CD14-positive monocyte (primary cell): ENCODE results near the gene CYB5A. TPM values are rescaled to one million over a fixed set of nuclear protein-coding genes. Genes with fewer than 3 reads are reported as not detected.

ENCODE experiments used
- DNase-seq, 3 donors: peaks; one replicate each; pipeline ENCODE4 v3.0.0-alpha.2; 2011 to 2022
- H2AFZ ChIP-seq: 2 replicates; pipeline ENCODE4 v1.6.0; 2012; ENCODE audit warnings: mild to moderate bottlenecking, low read depth, low read length, inconsistent platforms; ENCODE audit not compliant: insufficient read depth, poor library complexity, severe bottlenecking
- H3K27ac ChIP-seq, 2 donors: 1 replicate in 1 of 2; 2 replicates in 1 of 2; pipeline ENCODE4 v1.5.1; 2012 to 2013; ENCODE audit warnings: low read length in 2 of 2, control low read depth in 1 of 2, inconsistent platforms in 1 of 2, low read depth in 1 of 2, mild to moderate bottlenecking in 1 of 2
- H3K27me3 ChIP-seq, 2 donors: one replicate each; pipeline versions ENCODE4 v1.6.0 to v1.6.1; 2011 to 2013; ENCODE audit warnings: low read length in 2 of 2; ENCODE audit not compliant: control insufficient read depth in 2 of 2, insufficient read depth in 2 of 2
- H3K36me3 ChIP-seq, 2 donors: replicated peaks in 1 of 2; 1 replicate in 1 of 2; 2 replicates in 1 of 2; pipeline versions ENCODE4 v1.5.1 to v1.6.1; 2012 to 2013; ENCODE audit warnings: low read length in 2 of 2, control low read depth in 1 of 2, inconsistent platforms in 1 of 2, mild to moderate bottlenecking in 1 of 2; ENCODE audit not compliant: insufficient read depth in 2 of 2, control insufficient read depth in 1 of 2
- H3K4me1 ChIP-seq, 2 donors: 1 replicate in 1 of 2; 2 replicates in 1 of 2; pipeline versions ENCODE4 v1.5.1 to v1.6.1; 2012 to 2013; ENCODE audit warnings: low read length in 2 of 2, control low read depth in 1 of 2, inconsistent platforms in 1 of 2, mild to moderate bottlenecking in 1 of 2, moderate library complexity in 1 of 2; ENCODE audit not compliant: insufficient read depth in 2 of 2, control insufficient read depth in 1 of 2
- H3K4me2 ChIP-seq: replicated peaks from 2 replicates; pipeline ENCODE3; 2012; ENCODE audit warnings: low read length, moderate library complexity, mild to moderate bottlenecking; ENCODE audit not compliant: poor library complexity, severe bottlenecking; ENCODE audit errors: extremely low read depth
- H3K4me3 ChIP-seq, 3 experiments: fragments of 200-600 bp in 1 of 3; sonication (generic) in 1 of 3; replicated peaks in 1 of 3; 1 replicate in 2 of 3; 2 replicates in 1 of 3; pipeline ENCODE4 v1.5.1; 2011 to 2013; ENCODE audit warnings: low read length in 3 of 3, mild to moderate bottlenecking in 3 of 3, control low read depth in 2 of 3, low read depth in 2 of 3, inconsistent platforms in 1 of 3, moderate library complexity in 1 of 3
- H3K79me2 ChIP-seq: 2 replicates; pipeline ENCODE4 v1.6.0; 2012; ENCODE audit warnings: mild to moderate bottlenecking, control low read depth, inconsistent platforms, low read length, moderate library complexity; ENCODE audit not compliant: insufficient read depth
- H3K9ac ChIP-seq: 2 replicates; pipeline ENCODE4 v1.6.0; 2017; ENCODE audit warnings: low read length, mild to moderate bottlenecking; ENCODE audit not compliant: insufficient read depth, poor library complexity, severe bottlenecking
- H3K9me3 ChIP-seq, 2 donors: replicated peaks in 1 of 2; 1 replicate in 1 of 2; 2 replicates in 1 of 2; pipeline versions ENCODE4 v1.5.1 to v1.6.1; 2012 to 2013; ENCODE audit warnings: low read length in 2 of 2, control low read depth in 1 of 2; ENCODE audit not compliant: control insufficient read depth in 1 of 2, insufficient read depth in 1 of 2
- H4K20me1 ChIP-seq: 2 replicates; pipeline ENCODE4 v1.6.0; 2012; ENCODE audit warnings: mild to moderate bottlenecking, low read length, control low read depth, moderate library complexity; ENCODE audit not compliant: insufficient read depth
- H3K27ac Mint-ChIP-seq, 7 donors: one replicate each; pipeline ENCODE4 v1.8.0; 2020; ENCODE audit warnings: mild to moderate bottlenecking in 7 of 7, mixed read lengths in 7 of 7, moderate library complexity in 6 of 7, inconsistent platforms in 2 of 7
- H3K27me3 Mint-ChIP-seq, 3 donors: one replicate each; pipeline ENCODE4 v1.8.0; 2021 to 2022; ENCODE audit warnings: low read depth in 3 of 3, mild to moderate bottlenecking in 3 of 3, mixed read lengths in 3 of 3, moderate library complexity in 3 of 3, inconsistent platforms in 1 of 3
- H3K36me3 Mint-ChIP-seq, 2 donors: one replicate each; pipeline ENCODE4 v1.8.0; 2020; ENCODE audit warnings: mixed read lengths in 2 of 2, inconsistent platforms in 1 of 2, mild to moderate bottlenecking in 1 of 2
- H3K4me1 Mint-ChIP-seq: one replicate; pipeline ENCODE4 v1.8.0; 2020; ENCODE audit warnings: mild to moderate bottlenecking, mixed read lengths
- H3K4me3 Mint-ChIP-seq, 2 donors: one replicate each; pipeline ENCODE4 v1.8.0; 2020; ENCODE audit warnings: mild to moderate bottlenecking in 2 of 2, mixed read lengths in 2 of 2, moderate library complexity in 1 of 2
- H3K9me3 Mint-ChIP-seq, 7 donors: one replicate each; pipeline ENCODE4 v1.8.0; 2020 to 2022; ENCODE audit warnings: mixed read lengths in 7 of 7, mild to moderate bottlenecking in 6 of 7, moderate library complexity in 6 of 7, inconsistent platforms in 2 of 7
- CTCF ChIP-seq: fragments of 200-600 bp; IDR thresholded peaks from one replicate; pipeline ENCODE4 v1.8.0; 2022; ENCODE audit warnings: antibody characterized with exemption, mild to moderate bottlenecking
- WGBS: methylation state at CpG from one replicate; pipeline ENCODE4 v1.1.5; 2013; ENCODE audit warnings: missing lambda C conversion rate; ENCODE audit not compliant: insufficient coverage; 5-methylcytosine and 5-hydroxymethylcytosine counted together
- intact Hi-C, 2 donors: fragments of 100-400 bp; cut with micrococcal nuclease; formaldehyde crosslinking; loops; one replicate each; pipeline versions ENCODE4 v1.15.0 to v1.15.1; 2023
- polyA plus RNA-seq, 3 donors: library from polyadenylated mRNA; depleted of rRNA in 1 of 3; unstranded in 2 of 3; stranded (reverse) in 1 of 3; fragments of 300-500 nt in 2 of 3; fragments of >200 nt in 1 of 3; fragmentation: Illumina TruSeq in 2 of 3; gene quantifications; 1 replicate in 2 of 3; 2 replicates in 1 of 3; pipeline ENCODE4 v1.2.3, GENCODE V29; 2012 to 2021

The CYB5A gene
- polyA plus RNA-seq, 3 donors: 19.0 to 27.6 (median 22.4) TPM

GRCh38 chr18:74221081-74221480 is 70.7 kb downstream of the CYB5A start:
- H4K20me1 ChIP-seq: no peaks in the 10 kb centered on the region
- H3K27me3 Mint-ChIP-seq: peaks cover 0 to 3% (median 0%) of the 10 kb centered on the region in 3 donors
- no peak overlapping the region for H3K9ac ChIP-seq
- no peak overlapping the region for H3K27ac ChIP-seq
- no peaks in the 10 kb centered on the region for H3K79me2 ChIP-seq
- no peak for TF ChIP-seq CTCF
- H3K4me1 Mint-ChIP-seq: no peaks in the 10 kb centered on the region
- no peaks in the 10 kb centered on the region for H3K27me3 ChIP-seq
- H3K4me2 ChIP-seq: no peak overlapping the region
- no peak overlapping the region for H3K4me3 Mint-ChIP-seq
- H3K9me3 Mint-ChIP-seq: peaks cover 0 to 10% (median 6%) of the 10 kb centered on the region in 7 donors
- no peaks in the 10 kb centered on the region for H3K36me3 Mint-ChIP-seq
- H2AFZ ChIP-seq: no peak overlapping the region
- no peaks in the 10 kb centered on the region for H3K9me3 ChIP-seq
- H3K4me1 ChIP-seq: no peaks in the 10 kb centered on the region
- H3K36me3 ChIP-seq: no peaks in the 10 kb centered on the region
- intact Hi-C loops: no loop called here
- no peak for DNase-seq
- no peak overlapping the region for H3K27ac Mint-ChIP-seq
- H3K4me3 ChIP-seq: no peak overlapping the region
- WGBS: 91% methylated on average over 4 of the region's 9 CpGs

- no CpG with 5 or more reads among the region's 10 CpGs for WGBS
- Histone ChIP-seq H3K4me3 (no peak overlapping the region), H2AFZ (no peak overlapping the region), H3K9me3 (no peaks in the 10 kb centered on the region), H3K27me3 (no peaks in the 10 kb centered on the region), H3K79me2 (no peaks in the 10 kb centered on the region), H3K9ac (no peak overlapping the region), H3K36me3 (no peaks in the 10 kb centered on the region), H4K20me1 (no peaks in the 10 kb centered on the region), H3K27ac (no peak overlapping the region), H3K4me1 (no peaks in the 10 kb centered on the region), H3K4me2 (no peak overlapping the region)
- no peak overlapping the region for H3K4me3 Mint-ChIP-seq
- H3K27me3 Mint-ChIP-seq: peaks cover 0 to 2% (median 1%) of the 10 kb centered on the region in 3 donors
- TF ChIP-seq CTCF: no peak
- intact Hi-C loops: loop anchor here in 1 of 2 donors (5.0 kb wide), 1 partner anchor 48 kb away; no protein-coding TSS in a partner anchor
- H3K4me1 Mint-ChIP-seq: no peaks in the 10 kb centered on the region
- no peak overlapping the region for H3K27ac Mint-ChIP-seq
- H3K9me3 Mint-ChIP-seq: peaks cover 3 to 11% (median 5%) of the 10 kb centered on the region in 7 donors
- no peak for DNase-seq
- no peaks in the 10 kb centered on the region for H3K36me3 Mint-ChIP-seq
Observed at GRCh38 chr18:74219056-74219455, 72.7 kb downstream of the CYB5A start.
